Measurements from ENCODE around the gene CSPG4.

DNA sequence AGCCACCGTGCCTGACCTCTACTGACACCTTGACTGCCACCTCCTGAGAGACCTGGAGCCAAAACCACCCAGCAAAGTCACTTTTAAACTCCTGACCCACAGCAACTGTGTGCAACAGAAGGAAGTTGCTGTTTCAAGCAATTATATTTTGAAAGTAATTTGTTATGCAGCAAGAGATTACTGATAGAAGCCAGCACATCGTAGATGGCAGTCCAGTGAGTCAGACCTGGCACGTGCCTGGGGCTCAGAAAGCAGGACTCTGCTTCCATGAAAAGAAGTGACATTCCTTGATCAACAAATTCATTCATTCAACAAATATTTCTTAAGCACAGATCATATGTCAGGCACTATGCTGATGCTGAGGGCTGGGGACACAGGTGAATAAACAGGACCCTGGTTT, 5.7 kb upstream of the CSPG4 start:
- TF ChIP-seq CTCF (IDR thresholded peaks at IDR 0.05): no peak
- TF ChIP-seq POLR2A (IDR thresholded peaks at IDR 0.05): no peak
